ENCODE results near the gene HACD2. TPM values are rescaled to one million over a fixed set of nuclear protein-coding genes. Genes with fewer than 3 reads are reported as not detected.
A peak's percentile ranks its signal among the peaks of the same experiment; 100 is the strongest.

HACD2 gene, protein sequence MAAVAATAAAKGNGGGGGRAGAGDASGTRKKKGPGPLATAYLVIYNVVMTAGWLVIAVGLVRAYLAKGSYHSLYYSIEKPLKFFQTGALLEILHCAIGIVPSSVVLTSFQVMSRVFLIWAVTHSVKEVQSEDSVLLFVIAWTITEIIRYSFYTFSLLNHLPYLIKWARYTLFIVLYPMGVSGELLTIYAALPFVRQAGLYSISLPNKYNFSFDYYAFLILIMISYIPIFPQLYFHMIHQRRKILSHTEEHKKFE
- 10 to 100 TPM; 24.3 to 28.8 TPM for total RNA-seq

DNA sequence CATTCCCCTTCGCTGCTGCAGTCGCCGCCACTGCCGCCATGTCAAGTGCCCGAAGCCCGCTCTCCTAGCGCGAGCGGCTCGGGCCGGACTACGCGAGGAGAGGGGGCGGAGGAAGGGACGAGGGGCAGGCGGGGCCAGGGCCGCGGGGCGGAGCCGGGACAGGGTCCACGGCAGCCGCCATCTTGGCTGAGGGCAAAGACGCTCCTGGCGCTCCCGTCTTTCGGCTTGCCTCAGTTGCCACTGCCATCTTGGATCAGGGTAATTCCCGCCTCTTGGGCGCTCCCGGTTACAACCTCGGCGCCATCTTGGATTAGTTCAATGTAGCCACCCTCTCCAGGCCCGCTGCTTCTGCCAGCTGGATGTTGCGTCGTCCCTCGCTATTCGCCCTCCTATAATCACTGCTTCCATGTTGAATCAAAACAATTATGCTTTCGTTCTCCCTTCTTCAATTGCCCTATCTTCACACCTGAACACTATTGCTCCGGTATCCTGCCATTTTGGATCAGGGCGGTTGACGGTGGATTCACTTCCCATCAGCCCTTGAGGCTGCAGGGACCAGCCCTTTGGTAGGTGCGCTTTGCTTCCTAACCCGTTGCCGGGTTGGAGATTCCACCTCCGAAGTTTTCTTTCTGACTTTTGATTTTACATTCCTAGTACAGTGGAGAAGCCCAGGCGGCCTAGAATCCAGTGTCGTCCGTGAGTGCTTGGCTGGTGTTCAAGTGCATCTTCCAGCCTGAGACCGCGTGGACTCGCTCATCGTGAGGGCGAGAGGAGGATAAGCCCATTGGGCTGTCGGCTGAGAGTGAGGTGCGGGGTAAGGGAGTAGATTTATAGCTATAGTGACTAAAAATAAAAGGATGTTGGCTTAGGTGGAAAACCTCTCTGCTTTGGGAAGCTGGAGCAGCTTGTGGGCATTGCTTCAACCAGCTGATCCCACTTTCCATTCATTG, at the start of gene HACD2:
Gene HACD2, minus strand, starts transcription at position 66 of the 950 bp plus-strand sequence. Its CDS starts 26 bp downstream, at position 40.
- Mint-ChIP-seq H3K36me3 (ENCODE audit: low read depth) (peaks cover 31% of the 10 kb centered on the region), H3K4me1 (peaks cover 27% of the 10 kb centered on the region), H3K27ac (peak within 1 kb of the TSS; percentile 86), H3K4me3 (no peak within 1 kb of the TSS), H3K27me3 (no peaks in the 10 kb centered on the region), H3K9me3 (peaks cover 18% of the 10 kb centered on the region)
- ChIA-PET POLR2A (no interaction called here), CTCF (interaction anchor here (0.6 to 1.0 kb wide), 2 partner anchors 67 to 1080 kb away, joined by 3 to 5 read pairs; no protein-coding TSS in a partner anchor)
- peak; percentile 95 for DNase-seq

- POLR2A ChIA-PET, result no interaction called here
- peaks cover 1% of the 10 kb centered on the region for H3K4me1 Mint-ChIP-seq
- H3K4me3 Mint-ChIP-seq, result no peak overlapping the region
- H3K27ac Mint-ChIP-seq, result peak overlapping the region; percentile 20
- CTCF ChIA-PET, result no interaction called here
- H3K27me3 Mint-ChIP-seq, result no peaks in the 10 kb centered on the region
- H3K36me3 Mint-ChIP-seq (ENCODE audit: low read depth), result no peaks in the 10 kb centered on the region
- no peaks in the 10 kb centered on the region for H3K9me3 Mint-ChIP-seq
- DNase-seq, result no peak
These were observed 49.5 kb upstream of the HACD2 start for GRCh38 chr3:123634149-123635051.

- H3K36me3 Mint-ChIP-seq (ENCODE audit: low read depth), result no peaks in the 10 kb centered on the region
- ChIA-PET CTCF (no interaction called here), POLR2A (no interaction called here)
These were observed 48.7 kb upstream of the HACD2 start for GRCh38 chr3:123633530-123633929.

DNA sequence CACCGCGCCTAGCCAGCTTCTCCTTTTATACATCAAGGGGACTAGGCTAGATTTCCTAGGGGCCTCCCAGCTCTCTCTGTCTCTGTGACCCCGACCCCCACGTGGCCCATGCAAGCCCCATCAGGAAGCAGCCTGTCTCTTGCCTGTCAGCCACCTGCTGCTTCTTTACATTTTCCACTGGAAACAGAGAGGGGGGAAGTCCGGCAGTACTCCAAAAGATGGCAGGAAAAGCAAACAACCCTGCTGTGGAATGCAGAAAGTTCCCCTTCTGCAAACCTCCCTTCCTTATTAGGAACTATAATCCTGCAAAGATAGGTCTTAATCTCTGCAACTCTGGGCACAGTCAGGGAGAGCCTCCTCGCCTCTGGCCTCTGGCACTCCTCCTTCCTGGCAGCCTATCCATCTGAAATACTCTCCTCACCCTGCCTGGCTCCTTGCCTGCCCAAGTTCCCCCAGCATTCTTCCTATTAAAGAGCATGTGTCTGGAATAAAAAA, 47.4 kb upstream of the HACD2 start:
- no peaks in the 10 kb centered on the region for H3K27me3 Mint-ChIP-seq
- no peak overlapping the region for H3K27ac Mint-ChIP-seq
- CTCF ChIA-PET, result no interaction called here
- peaks cover 1% of the 10 kb centered on the region for H3K4me1 Mint-ChIP-seq
- H3K9me3 Mint-ChIP-seq, result no peaks in the 10 kb centered on the region
- POLR2A ChIA-PET, result no interaction called here
- no peak overlapping the region for H3K4me3 Mint-ChIP-seq
- no peaks in the 10 kb centered on the region for H3K36me3 Mint-ChIP-seq (ENCODE audit: low read depth)
- no peak for DNase-seq

More at GRCh38 chr3:123633530-123633929, 48.7 kb upstream of the HACD2 start:
- H3K27me3 Mint-ChIP-seq, result no peaks in the 10 kb centered on the region
- no peak overlapping the region for H3K4me3 Mint-ChIP-seq
- H3K9me3 Mint-ChIP-seq, result no peaks in the 10 kb centered on the region
- no peak for DNase-seq
- H3K4me1 Mint-ChIP-seq, result peaks cover 1% of the 10 kb centered on the region
- H3K27ac Mint-ChIP-seq, result no peak overlapping the region

DNA sequence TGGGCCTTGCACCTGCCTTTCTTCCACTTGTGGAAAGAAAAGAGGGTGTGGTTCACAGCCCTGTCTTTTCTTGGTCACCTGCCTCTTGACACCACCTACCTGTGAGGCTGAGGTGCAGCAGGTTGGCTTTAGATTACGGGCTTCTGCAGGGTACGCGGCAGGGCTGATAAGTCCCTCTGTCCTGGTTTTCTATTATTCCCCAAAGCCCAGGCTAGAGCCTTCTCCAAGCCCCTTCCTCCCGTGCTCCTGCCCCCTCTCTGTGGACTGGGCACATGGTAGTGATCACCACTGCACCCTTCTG, 44.8 kb upstream of the HACD2 start:
- Mint-ChIP-seq H3K36me3 (ENCODE audit: low read depth) (no peaks in the 10 kb centered on the region), H3K27me3 (no peaks in the 10 kb centered on the region), H3K9me3 (no peaks in the 10 kb centered on the region), H3K4me3 (no peak overlapping the region), H3K4me1 (peaks cover 1% of the 10 kb centered on the region), H3K27ac (no peak overlapping the region)
- POLR2A ChIA-PET, result no interaction called here
- CTCF ChIA-PET, result no interaction called here
- DNase-seq, result no peak

DNA sequence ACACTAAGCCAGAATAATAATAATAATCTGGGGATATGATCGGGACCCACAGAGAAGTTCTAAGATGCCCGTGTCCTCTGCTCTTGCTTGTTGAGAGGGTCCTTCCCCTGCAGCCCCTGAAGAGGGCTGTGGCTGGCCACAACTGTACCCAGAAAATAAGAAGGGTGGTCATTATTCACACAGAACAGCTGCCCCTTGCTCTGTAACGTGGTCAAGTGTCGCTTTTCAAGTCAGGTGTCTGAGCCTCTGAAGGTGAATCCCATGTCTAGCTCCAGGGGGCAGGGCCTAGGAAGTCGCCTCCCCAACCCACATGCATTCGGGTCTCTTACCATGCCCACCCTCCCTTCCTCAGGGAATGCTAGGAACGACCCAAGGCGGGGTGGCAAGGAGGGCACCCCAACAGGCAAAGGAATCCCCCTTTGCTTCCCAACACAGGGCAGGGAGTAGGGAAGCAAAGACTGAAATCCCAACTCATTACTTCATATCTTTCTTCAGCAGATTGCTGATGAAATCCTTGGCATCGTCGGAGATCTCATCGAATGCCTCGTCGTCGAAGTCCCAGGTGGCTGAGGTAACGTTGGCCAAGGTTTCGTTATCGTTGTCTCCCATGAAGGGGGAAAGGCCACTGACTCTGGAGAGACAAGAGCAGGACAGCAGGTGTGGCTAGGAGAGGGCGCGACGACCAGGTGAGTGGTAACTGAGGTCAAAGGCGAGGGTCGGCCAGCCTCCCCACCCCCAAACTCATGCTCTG, 44.3 kb upstream of the HACD2 start:
- Mint-ChIP-seq H3K4me1 (no peaks in the 10 kb centered on the region), H3K36me3 (ENCODE audit: low read depth) (no peaks in the 10 kb centered on the region), H3K4me3 (no peak overlapping the region), H3K27me3 (no peaks in the 10 kb centered on the region), H3K9me3 (no peaks in the 10 kb centered on the region), H3K27ac (no peak overlapping the region)
- ChIA-PET CTCF (no interaction called here), POLR2A (no interaction called here)
- no peak for DNase-seq

DNA sequence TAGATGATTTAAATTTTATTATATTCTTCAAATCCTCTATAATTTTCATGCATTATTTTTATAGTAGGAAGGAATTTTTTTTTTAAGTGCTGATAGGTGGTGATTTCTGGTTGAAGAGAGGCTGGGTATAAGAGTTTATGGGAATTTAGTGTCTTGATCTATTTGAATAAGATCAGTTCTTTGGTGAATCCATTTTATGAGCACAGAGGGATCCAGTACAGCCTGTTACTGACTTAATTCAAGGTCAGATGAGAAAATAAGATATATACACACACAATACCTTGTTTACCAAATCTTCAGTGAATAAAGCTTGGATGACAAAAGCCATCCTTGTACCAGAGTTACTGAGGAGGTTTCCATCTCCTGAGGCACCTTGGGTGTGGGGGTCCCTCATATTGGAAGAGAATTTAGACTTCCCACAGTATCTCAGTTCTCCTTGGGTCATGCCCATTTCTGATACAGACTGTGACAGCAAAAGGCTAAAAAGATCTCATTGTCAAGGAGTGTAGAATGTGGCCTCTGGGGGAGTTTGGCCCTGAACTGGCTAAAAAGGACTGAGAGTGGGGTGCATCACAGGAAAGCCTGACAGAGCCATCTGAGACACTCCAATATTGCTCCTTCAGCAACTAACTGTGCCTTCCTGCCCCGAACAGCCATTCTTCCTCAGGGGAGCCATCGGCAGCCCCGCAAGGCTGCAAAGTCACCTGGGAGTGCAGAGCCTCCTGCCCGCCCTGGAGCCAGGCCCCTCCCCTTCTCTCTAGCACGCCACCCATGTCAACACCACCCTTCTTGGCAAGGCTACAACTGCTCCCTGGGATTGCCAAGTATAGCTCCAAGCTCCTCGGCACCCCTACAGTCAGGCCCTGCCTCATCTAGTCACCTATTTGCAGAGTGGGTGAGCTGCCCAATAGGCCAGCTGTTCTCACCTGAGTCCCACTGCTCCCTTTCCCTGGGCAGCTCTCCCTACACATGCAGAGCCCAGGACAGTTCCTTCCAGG, 43.1 kb upstream of the HACD2 start:
- POLR2A ChIA-PET, result no interaction called here
- H3K4me3 Mint-ChIP-seq, result no peak overlapping the region
- no peaks in the 10 kb centered on the region for H3K27me3 Mint-ChIP-seq
- no peaks in the 10 kb centered on the region for H3K4me1 Mint-ChIP-seq
- DNase-seq, result no peak
- peak overlapping the region; percentile 46 for H3K27ac Mint-ChIP-seq
- H3K36me3 Mint-ChIP-seq (ENCODE audit: low read depth), result no peaks in the 10 kb centered on the region
- H3K9me3 Mint-ChIP-seq, result no peaks in the 10 kb centered on the region
- CTCF ChIA-PET, result no interaction called here

- no peaks in the 10 kb centered on the region for H3K27me3 Mint-ChIP-seq
- no peak overlapping the region for H3K27ac Mint-ChIP-seq
- no peaks in the 10 kb centered on the region for H3K4me1 Mint-ChIP-seq
- no peaks in the 10 kb centered on the region for H3K36me3 Mint-ChIP-seq (ENCODE audit: low read depth)
- H3K9me3 Mint-ChIP-seq, result no peaks in the 10 kb centered on the region
- ChIA-PET POLR2A (no interaction called here), CTCF (no interaction called here)
- H3K4me3 Mint-ChIP-seq, result no peak overlapping the region
- no peak for DNase-seq
These were observed 42.0 kb upstream of the HACD2 start for GRCh38 chr3:123626881-123627280.

DNA sequence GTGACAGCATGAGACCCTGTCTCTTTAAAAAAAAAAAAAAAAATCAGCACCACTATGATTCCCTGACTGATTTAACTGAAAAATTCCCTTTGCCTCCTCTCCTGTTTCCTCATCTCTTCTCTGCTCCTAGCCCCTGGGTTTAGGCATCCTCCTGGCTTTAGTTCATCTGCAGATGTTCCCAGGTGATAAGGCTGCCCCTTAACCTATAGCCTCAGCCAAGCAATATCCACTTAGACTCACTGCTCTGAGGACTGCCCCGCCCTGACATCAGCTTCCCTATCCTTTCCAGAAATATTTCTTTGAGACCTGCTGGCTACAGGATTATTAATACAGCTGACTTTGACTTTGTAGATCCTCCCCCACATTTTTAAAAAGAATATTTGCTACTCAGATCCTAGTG, 39.4 kb upstream of the HACD2 start:
- Mint-ChIP-seq H3K4me1 (no peaks in the 10 kb centered on the region), H3K9me3 (no peaks in the 10 kb centered on the region), H3K27ac (no peak overlapping the region), H3K4me3 (no peak overlapping the region), H3K27me3 (no peaks in the 10 kb centered on the region), H3K36me3 (ENCODE audit: low read depth) (no peaks in the 10 kb centered on the region)
- DNase-seq, result no peak
- ChIA-PET CTCF (no interaction called here), POLR2A (no interaction called here)

DNA sequence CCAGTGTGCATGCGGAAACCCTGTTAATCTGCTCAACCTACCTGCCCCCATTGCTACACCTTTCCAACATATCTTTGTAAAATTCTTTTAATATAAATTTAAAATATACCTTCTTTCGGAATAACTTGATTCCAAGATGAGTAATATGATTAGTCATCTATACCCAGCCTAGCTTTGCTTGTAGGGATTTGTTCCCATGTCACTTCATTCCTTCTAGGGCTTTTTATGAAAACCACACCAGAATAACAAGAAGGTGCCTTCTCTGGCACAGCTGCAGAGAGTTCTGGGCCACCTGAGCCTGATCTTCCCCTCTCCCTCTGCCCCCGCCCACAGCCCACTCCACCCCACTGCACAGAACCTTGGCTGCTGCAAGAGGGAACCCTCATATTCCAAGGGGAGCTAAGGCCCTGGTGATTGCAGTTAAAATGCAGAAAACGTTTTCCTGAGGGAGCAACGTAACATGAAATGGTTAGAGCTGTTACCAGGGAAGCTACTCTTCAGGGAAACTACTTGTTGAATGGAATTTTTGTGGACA, 38.6 kb upstream of the HACD2 start:
- no peaks in the 10 kb centered on the region for H3K27me3 Mint-ChIP-seq
- H3K9me3 Mint-ChIP-seq, result no peaks in the 10 kb centered on the region
- no peak overlapping the region for H3K27ac Mint-ChIP-seq
- DNase-seq, result no peak
- ChIA-PET POLR2A (no interaction called here), CTCF (no interaction called here)
- no peaks in the 10 kb centered on the region for H3K36me3 Mint-ChIP-seq (ENCODE audit: low read depth)
- no peaks in the 10 kb centered on the region for H3K4me1 Mint-ChIP-seq
- H3K4me3 Mint-ChIP-seq, result no peak overlapping the region

DNA sequence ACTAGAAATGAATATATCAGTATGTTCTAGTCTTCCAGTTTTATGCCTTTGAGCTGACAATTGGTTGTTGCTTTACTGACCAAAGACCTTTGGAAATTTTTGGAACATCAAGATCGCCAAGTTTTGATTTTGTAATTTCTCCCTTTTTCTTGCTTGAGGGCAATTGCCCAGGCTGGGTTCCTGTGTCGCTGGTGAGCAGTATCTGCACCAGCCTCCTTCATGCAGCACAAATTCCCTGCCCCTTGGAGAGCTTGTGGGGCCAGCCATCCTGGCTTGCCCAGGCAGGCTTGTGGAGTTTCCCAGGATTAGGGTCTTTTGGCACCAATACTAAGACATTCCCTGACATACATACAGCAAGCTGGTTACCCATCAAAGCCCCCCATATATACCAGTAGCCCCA, 37.9 kb upstream of the HACD2 start:
- no peak for DNase-seq
- H3K4me3 Mint-ChIP-seq, result no peak overlapping the region

More for the DNA sequence above, 37.9 kb upstream of the HACD2 start:
- Mint-ChIP-seq H3K4me1 (no peaks in the 10 kb centered on the region), H3K9me3 (no peaks in the 10 kb centered on the region), H3K27ac (no peak overlapping the region), H3K36me3 (ENCODE audit: low read depth) (no peaks in the 10 kb centered on the region), H3K27me3 (no peaks in the 10 kb centered on the region)
- ChIA-PET POLR2A (no interaction called here), CTCF (no interaction called here)
